GM12892 (cell line): ENCODE results near the gene C12orf56.

ENCODE experiments used
- DNase-seq: peaks from one replicate; pipeline ENCODE4 v3.0.0; 2011; ENCODE audit not compliant: insufficient read length
- FAIRE-seq: peaks from 2 replicates; lab custom pipeline; 2011; peaks lifted over from hg19 to GRCh38; lab: Jason Lieb, UNC
- POLR2A ChIP-seq: IDR thresholded peaks from 2 replicates; pipeline ENCODE4 v1.6.1; 2011; ENCODE audit warnings: low read depth, low read length, control low read depth
- POLR2AphosphoS5 ChIP-seq: IDR thresholded peaks from 2 replicates; pipeline ENCODE4 v1.6.1; 2011; ENCODE audit warnings: low read depth, low read length, control low read depth
- TAF1 ChIP-seq: IDR thresholded peaks from 2 replicates; pipeline ENCODE4 v1.6.1; 2011; ENCODE audit warnings: low read depth, mild to moderate bottlenecking, control low read depth, low read length, borderline replicate concordance

Gene C12orf56

DNA sequence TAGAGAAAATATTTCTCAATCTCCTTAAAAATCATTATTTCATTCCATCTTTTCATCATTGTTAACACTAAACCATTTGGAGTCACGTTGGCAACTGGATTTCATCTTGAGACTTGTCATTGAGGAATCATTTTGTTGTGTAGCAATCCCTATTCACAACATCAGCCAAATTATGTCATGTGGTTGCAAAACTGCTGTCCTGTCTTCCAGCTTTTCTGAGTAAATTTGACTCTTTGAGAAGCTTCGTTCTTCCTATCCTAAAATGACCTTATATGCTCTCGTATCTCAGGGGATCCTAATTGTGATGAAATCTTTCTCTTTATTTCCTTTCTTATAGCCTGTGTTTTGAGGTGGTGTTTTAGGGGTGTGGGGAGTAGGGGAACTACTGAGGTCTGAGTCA lies 137.9 kb downstream of the C12orf56 start:
- DNase-seq = no peak
- no peak for FAIRE-seq
- TF ChIP-seq POLR2AphosphoS5 (no peak), POLR2A (no peak), TAF1 (no peak)

- DNase-seq (no peak), FAIRE-seq (no peak)
- TF ChIP-seq POLR2A (no peak), TAF1 (no peak), POLR2AphosphoS5 (no peak)
Observed at GRCh38 chr12:64243809-64244208, 146.7 kb downstream of the C12orf56 start.

DNA sequence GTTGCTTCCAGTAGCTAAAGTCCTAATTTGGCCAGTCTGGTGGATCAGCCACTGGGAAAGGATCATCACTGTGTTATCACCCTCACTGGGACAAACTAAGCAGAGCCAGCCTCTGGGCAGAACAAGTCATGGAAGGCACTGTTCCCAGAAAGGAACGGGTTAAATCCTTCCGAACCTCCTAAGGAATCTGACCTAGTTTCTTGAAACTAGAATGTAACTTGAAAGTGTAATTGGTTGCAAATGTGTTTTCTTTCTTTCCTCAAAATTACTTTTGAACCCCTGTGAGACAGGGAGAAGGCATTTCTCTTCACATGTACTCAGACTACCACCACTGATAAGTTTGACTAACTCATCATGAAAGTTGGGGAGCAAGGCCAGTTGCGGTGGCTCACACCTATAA lies 149.8 kb downstream of the C12orf56 start:
- TF ChIP-seq POLR2A = no peak
- no peak for TF ChIP-seq POLR2AphosphoS5
- TF ChIP-seq TAF1 = no peak
- FAIRE-seq (no peak), DNase-seq (no peak)

DNA sequence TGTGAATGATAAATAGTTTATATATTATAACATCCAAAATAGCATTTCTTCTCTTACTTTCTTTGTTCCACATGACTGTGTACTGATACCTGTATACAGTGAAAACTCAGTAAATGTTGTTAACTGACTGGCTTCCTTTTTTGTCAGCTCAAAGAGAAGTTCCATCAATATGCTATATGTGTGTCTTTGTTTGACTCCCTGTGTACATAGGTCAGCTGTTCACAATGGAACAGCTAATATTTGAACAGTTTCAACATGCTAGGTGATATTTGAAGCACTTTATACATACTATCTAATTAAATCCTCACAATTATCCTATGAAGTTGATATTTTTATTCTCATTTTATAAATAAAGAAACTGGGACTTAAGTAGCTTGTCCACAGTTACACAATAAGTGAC lies 153.2 kb downstream of the C12orf56 start:
- no peak for FAIRE-seq
- no peak for DNase-seq
- TF ChIP-seq POLR2A (no peak), TAF1 (no peak), POLR2AphosphoS5 (no peak)

- TF ChIP-seq POLR2A (no peak), POLR2AphosphoS5 (no peak), TAF1 (no peak)
- FAIRE-seq = no peak
- no peak for DNase-seq
Observed at GRCh38 chr12:64236549-64236948, 154.0 kb downstream of the C12orf56 start.

- DNase-seq = no peak
- TF ChIP-seq TAF1 = no peak
- no peak for FAIRE-seq
Observed at GRCh38 chr12:64232196-64232595, 158.4 kb downstream of the C12orf56 start.

GRCh38 chr12:64229796-64230195 lies 160.8 kb downstream of the C12orf56 start:
- no peak for TF ChIP-seq TAF1
- TF ChIP-seq POLR2A = no peak
- no peak for TF ChIP-seq POLR2AphosphoS5
- DNase-seq = no peak
- FAIRE-seq = no peak

DNA sequence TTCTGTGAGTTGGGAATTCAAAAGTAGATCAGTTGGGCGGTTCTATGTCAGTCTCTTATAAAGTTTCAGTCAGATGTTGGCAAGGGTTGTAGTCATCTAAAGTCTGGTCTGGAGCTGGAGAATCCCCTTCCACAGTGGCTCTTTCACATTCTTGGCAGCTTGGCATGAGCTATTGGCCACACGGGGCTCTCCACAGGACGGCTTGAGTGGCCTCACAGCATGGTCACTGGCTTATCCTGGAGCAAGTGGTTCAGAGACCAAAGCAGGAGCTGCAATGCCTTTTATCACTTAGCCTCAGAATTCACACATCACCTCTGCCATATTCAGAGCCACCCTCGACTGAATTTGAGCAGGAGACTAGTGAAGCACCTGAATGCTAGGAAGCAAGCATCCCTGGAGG lies 161.3 kb downstream of the C12orf56 start:
- TF ChIP-seq POLR2A = no peak
- no peak for TF ChIP-seq TAF1
- no peak for TF ChIP-seq POLR2AphosphoS5
- FAIRE-seq (no peak), DNase-seq (no peak)

DNA sequence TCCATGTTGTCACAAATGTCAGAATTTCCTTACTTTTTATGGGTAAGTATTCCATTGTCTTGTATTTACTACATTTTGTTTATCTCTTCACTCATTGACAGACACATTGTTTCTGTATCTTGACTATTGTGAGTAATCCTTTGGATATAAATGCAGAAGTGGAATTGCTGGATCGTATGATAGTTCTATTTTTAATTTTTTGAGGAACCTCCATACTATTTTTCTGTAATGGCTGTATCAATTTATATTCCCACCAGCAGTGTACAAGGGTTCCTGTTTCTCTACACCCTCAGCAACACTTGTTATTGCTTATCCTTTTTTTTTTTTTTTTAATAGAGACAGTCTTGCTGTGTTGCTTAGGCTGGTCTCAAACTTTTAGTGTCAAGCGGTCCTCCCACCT lies 164.9 kb downstream of the C12orf56 start:
- FAIRE-seq = no peak

GRCh38 chr12:64222009-64222765 lies 168.4 kb downstream of the C12orf56 start, which contains the start of gene KICS2:
Gene KICS2, minus strand, starts transcription at chr12:64222296. Its CDS starts 59 bp downstream, at chr12:64222237.
- DNase-seq = peak; percentile 79
- peak; percentile 97 for FAIRE-seq
- TF ChIP-seq POLR2A (peak; percentile 92), POLR2AphosphoS5 (peak; percentile 85), TAF1 (peak; percentile 41; the same call in 1 of the 2 replicates)

More for the DNA sequence above, 164.9 kb downstream of the C12orf56 start:
- TF ChIP-seq POLR2AphosphoS5 (no peak), TAF1 (no peak), POLR2A (no peak)
- DNase-seq = no peak

- no peak for TF ChIP-seq TAF1
- TF ChIP-seq POLR2AphosphoS5 = no peak
- no peak for TF ChIP-seq POLR2A
- DNase-seq = no peak
- no peak for FAIRE-seq
Observed at GRCh38 chr12:64221651-64222008, 168.9 kb downstream of the C12orf56 start.

DNA sequence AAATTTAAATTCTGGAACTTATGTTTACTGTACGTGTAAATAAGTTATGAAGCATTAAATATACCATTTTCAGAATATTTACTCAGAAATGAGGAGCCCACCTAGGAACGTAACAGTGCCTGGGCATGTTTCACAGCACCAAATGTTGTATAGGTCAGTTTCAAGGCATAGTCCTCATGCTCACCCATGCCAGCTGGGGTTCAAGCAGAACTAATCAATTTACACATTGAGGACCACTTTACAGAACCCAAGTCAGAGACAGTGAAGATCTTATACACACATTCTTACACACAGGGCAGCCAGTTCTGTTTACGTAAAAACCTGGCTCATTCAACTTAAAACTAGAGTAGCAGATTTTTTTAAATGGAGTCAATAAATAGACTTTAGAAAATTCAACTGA lies 170.5 kb downstream of the C12orf56 start:
- DNase-seq = no peak
- no peak for FAIRE-seq
- TF ChIP-seq POLR2AphosphoS5 (no peak), TAF1 (no peak), POLR2A (no peak)
